Ureter (tissue), 1 donor: ENCODE data around the gene FBLN2. TPM values are rescaled to one million over a fixed set of nuclear protein-coding genes. Genes with fewer than 3 reads are reported as not detected.

Source experiments
- DNase-seq: peaks from one replicate; pipeline ENCODE4 v3.0.0-alpha.2; 2020; ENCODE audit warnings: low spot score
- total RNA-seq: library from RNA; stranded (reverse); gene quantifications from one replicate; pipeline ENCODE4 v1.2.4, GENCODE V29; 2023
- donor health status: DM: yes; HTN: yes; CAD: no.

Gene FBLN2
- total RNA-seq, 1 donor from 2014 or later, result 42.7 TPM

- no peak for DNase-seq
Observed at GRCh38 chr3:13566769-13567310, 17.9 kb downstream of the FBLN2 start.

GRCh38 chr3:13567684-13568514 lies 19.0 kb downstream of the FBLN2 start:
- DNase-seq, result no peak

GRCh38 chr3:13568515-13569028 lies 19.6 kb downstream of the FBLN2 start:
- no peak for DNase-seq

- DNase-seq, result no peak
Observed at GRCh38 chr3:13569201-13569600, 20.3 kb downstream of the FBLN2 start.

- no peak for DNase-seq
Observed at GRCh38 chr3:13569641-13570390, 20.9 kb downstream of the FBLN2 start.

- no peak for DNase-seq
Observed at GRCh38 chr3:13570391-13571194, 21.7 kb downstream of the FBLN2 start.

GRCh38 chr3:13571264-13571663 lies 22.3 kb downstream of the FBLN2 start:
- no peak for DNase-seq

GRCh38 chr3:13571831-13572750 lies 23.2 kb downstream of the FBLN2 start:
- DNase-seq, result no peak

- no peak for DNase-seq
Observed at GRCh38 chr3:13572926-13573623, 24.1 kb downstream of the FBLN2 start.

- no peak for DNase-seq
Observed at GRCh38 chr3:13574083-13574797, 25.3 kb downstream of the FBLN2 start.

- no peak for DNase-seq
Observed at GRCh38 chr3:13574798-13575451, 26.0 kb downstream of the FBLN2 start.

- DNase-seq, result no peak
Observed at GRCh38 chr3:13575459-13576061, 26.6 kb downstream of the FBLN2 start.

- DNase-seq, result no peak
Observed at GRCh38 chr3:13577181-13578121, 28.5 kb downstream of the FBLN2 start.

- DNase-seq, result no peak
Observed at GRCh38 chr3:13578251-13578650, 29.3 kb downstream of the FBLN2 start.

- DNase-seq, result no peak
Observed at GRCh38 chr3:13579063-13579462, 30.1 kb downstream of the FBLN2 start.

- no peak for DNase-seq
Observed at GRCh38 chr3:13580256-13581023, 31.5 kb downstream of the FBLN2 start.
